ENCODE measurements around the gene KIAA0513. TPM values are rescaled to one million over a fixed set of nuclear protein-coding genes. Genes with fewer than 3 reads are reported as not detected.

The KIAA0513 gene
- total RNA-seq, 4 donors from 2014 or later = 17.7 to 52.0 (median 23.9) TPM

- no peak overlapping the region for H3K27ac ChIP-seq
- H3K4me1 ChIP-seq = peaks cover 0 to 16% (median 0%) of the 10 kb centered on the region in 4 donors
- no peak overlapping the region for H3K4me3 ChIP-seq
- H3K36me3 ChIP-seq = no peaks in the 10 kb centered on the region
- H3K27me3 ChIP-seq = no peaks in the 10 kb centered on the region
- no peak for DNase-seq
- TF ChIP-seq CTCF (IDR thresholded peaks at IDR 0.05) (no peak), POLR2A (IDR thresholded peaks at IDR 0.05) (no peak)
- no peaks in the 10 kb centered on the region for H3K9me3 ChIP-seq
These were observed 114.0 kb downstream of the KIAA0513 start for GRCh38 chr16:85141491-85142128.

- H3K9me3 ChIP-seq = no peaks in the 10 kb centered on the region
- H3K27me3 ChIP-seq = no peaks in the 10 kb centered on the region
- DNase-seq = no peak
- no peak for TF ChIP-seq CTCF (IDR thresholded peaks at IDR 0.05)
- TF ChIP-seq POLR2A (IDR thresholded peaks at IDR 0.05) = no peak
- no peaks in the 10 kb centered on the region for H3K36me3 ChIP-seq
- no peak overlapping the region for H3K4me3 ChIP-seq
- H3K27ac ChIP-seq = no peak overlapping the region
- peaks cover 0 to 11% (median 0%) of the 10 kb centered on the region in 4 donors for H3K4me1 ChIP-seq
These were observed 114.5 kb downstream of the KIAA0513 start for GRCh38 chr16:85142129-85142513.

- TF ChIP-seq POLR2A (IDR thresholded peaks at IDR 0.05) (no peak), CTCF (IDR thresholded peaks at IDR 0.05) (no peak)
- no peak for DNase-seq
- peaks cover 0 to 4% (median 0%) of the 10 kb centered on the region in 4 donors for H3K4me1 ChIP-seq
These were observed 115.2 kb downstream of the KIAA0513 start for GRCh38 chr16:85142771-85143211.

More at GRCh38 chr16:85142771-85143211, 115.2 kb downstream of the KIAA0513 start:
- Histone ChIP-seq H3K27ac (no peak overlapping the region), H3K36me3 (no peaks in the 10 kb centered on the region), H3K27me3 (no peaks in the 10 kb centered on the region), H3K4me3 (no peak overlapping the region), H3K9me3 (no peaks in the 10 kb centered on the region)

Other genes starting within 250 kb of the KIAA0513 start
- gene CRISPLD2, start 207.8 kb upstream of the KIAA0513 start, total RNA-seq = 100 to 1,000 TPM in 2 of 4 donors, 10 to 100 TPM in 2; 19.6 to 319 (median 84.3) TPM
- gene ZDHHC7, start 16.3 kb upstream of the KIAA0513 start, total RNA-seq = 10 to 100 TPM; 24.8 to 89.1 (median 69.6) TPM
- not detected for gene CIBAR2, start 84.7 kb downstream of the KIAA0513 start, total RNA-seq

Data from Peyer's patch (tissue), 4 donors.